IPS DF 4.7 (cell line): ENCODE measurements around the gene DNAH17.

Experiments
- DNase-seq: peaks from one replicate; pipeline ENCODE4 v3.0.0-alpha.2; 2013; ENCODE audit warnings: low spot score; ENCODE audit errors: extremely low read depth

DNAH17 gene

DNA sequence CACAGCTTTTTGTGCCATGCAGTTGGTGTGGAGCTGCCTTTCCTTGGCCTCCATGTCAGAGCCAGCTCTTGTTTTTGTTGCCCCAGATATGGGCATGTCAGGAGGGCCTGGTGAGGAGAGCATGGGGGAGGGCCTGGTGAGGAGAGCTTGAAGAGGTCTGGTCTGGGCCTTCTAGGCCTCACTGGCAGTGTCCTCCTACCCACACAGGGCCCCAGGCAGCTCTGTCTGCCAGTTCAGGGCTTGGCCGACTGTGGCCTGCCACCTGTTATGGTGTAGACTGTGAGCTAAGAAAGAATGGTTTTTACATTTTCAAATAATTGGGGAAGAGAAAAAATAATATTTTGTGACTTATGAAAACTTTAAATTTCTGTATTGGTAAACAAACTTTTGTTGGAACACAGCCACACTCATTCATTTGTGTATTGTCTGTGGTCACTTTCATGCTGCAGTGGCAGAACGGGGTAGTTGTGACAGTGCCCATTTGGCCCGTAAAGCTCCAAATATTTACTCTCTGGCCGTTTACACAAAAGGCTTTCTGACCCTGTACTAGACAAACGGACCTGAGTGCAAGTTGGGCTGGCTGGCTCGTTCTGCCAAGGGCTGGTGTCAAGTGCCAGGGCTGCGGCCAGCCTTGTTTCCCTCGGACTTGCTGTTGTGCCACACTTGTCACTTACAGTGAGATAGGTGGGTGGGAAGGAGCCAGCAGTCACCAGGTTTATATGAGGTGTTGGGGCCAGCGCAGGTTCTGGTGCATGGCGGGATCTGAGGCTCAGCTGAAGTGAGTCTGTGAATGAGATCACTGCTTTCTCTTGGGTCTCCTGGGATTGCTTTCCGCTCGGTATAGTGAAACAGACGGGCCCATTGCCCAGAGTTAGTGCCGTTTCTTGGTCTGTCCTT, 180.5 kb downstream of the DNAH17 start:
- DNase-seq: no peak

DNA sequence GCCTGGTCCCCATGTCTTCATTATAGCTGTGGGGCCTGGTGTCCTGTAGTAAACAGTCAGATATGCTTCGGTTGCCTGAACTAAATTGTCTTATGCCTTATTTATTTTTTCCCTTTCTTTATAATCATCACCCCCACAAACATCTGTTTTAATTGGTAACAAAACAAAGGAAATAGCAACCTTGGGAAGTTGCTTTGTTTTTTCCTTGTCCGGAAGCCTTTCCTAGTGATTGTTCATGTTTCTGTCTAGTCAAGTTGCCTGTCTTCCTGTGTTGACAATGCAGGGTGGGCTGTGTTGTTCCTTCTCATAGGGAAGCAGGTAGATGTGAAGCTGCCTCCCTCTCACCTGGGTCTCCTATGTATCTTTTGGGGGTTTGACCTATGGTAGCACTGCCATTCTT, 182.0 kb downstream of the DNAH17 start:
- DNase-seq: no peak

DNA sequence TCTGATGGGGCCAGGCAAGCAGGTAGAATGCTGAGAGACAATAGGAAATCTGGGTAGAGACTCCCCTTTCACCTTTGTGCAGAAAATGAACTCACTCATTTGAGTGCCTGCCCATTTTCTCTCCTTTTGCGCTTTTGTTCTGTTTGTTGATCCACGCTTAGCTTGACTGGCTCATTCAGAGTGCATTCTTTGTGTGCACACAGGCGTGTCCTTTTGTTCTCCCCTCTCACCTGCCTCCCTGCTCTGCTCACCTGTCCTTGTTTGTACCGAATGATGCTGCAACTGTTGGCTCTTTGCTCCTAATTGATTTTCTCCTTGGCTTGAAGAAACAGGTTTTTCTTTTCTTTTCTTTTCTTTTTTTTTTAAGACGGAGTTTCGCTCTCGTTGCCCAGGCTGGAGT, 183.0 kb downstream of the DNAH17 start:
- no peak for DNase-seq

DNA sequence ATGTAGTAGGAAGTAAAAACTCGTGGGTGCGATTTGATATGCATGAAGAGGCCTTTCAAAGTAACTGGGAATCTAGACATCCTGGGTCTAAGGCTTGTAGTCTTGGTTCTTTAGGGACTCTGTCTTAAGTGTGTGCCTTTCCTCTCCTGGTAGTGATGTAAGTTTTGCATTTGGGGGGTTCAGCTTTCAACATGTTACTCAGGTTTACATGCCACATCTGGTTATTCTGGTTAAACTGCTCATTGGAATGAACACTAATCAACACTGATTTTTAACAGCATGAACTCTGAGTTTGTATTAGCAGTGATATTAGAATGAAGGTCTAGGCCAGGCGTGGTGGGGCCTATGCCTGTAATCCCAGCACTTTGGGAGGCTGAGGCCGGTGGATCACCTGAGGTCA, 183.6 kb downstream of the DNAH17 start:
- DNase-seq: no peak

DNA sequence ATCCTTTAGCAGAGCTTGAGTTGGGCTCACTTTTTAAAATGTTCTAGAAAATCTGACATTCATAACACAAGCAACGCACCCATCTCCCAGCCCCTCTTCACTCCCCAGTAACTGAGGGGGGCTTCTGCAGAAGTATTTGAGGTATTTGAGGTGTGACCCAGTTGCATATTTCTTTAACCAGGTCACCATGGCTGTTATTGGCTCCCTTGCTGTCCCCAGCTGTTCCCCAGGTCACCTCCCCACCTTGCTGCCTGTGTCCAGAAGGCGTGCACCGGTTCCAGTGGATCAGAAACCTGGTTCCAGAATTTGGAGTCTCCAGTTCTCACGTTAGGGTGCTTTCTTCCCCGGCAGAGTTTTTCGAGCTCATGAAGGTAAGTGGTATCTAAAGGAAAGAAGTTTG, 184.9 kb downstream of the DNAH17 start:
- no peak for DNase-seq

DNA sequence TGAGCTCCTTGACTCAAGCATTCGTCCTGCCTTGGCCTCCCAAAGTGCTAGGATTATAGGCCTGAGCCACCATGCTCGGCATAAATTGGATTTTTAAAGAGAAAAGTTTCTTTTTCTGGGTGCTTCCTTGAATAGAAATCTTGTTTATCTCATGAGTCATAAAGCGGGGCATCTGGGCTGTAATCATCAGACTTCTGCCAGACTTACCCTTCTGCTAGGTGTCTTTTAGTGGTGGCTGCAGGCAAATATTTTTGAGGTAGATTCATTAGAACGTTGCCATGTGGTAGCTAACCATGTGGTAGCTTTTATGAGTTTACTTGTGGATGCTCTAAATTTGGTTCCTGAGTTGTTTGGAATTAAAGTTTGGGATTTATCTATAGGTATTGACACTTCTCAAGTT, 185.4 kb downstream of the DNAH17 start:
- no peak for DNase-seq

DNA sequence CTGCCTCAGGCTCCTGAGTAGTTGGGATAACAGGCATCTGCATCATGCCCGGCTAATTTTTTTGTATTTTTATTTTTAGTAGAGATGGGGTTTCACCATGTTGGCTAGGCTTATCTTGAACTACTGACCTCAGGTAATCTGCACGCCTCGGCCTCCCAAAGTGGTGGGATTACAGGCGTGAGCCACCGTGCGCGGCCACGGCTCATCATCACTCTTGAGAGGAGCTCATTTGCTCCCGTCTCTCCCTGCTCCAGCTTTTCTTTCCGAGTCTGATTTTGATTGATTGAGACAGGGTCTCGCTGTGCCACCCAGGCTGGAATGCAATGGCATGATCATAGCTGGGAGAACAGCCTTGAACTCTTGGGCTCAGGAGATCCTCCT, 186.2 kb downstream of the DNAH17 start:
- no peak for DNase-seq

DNA sequence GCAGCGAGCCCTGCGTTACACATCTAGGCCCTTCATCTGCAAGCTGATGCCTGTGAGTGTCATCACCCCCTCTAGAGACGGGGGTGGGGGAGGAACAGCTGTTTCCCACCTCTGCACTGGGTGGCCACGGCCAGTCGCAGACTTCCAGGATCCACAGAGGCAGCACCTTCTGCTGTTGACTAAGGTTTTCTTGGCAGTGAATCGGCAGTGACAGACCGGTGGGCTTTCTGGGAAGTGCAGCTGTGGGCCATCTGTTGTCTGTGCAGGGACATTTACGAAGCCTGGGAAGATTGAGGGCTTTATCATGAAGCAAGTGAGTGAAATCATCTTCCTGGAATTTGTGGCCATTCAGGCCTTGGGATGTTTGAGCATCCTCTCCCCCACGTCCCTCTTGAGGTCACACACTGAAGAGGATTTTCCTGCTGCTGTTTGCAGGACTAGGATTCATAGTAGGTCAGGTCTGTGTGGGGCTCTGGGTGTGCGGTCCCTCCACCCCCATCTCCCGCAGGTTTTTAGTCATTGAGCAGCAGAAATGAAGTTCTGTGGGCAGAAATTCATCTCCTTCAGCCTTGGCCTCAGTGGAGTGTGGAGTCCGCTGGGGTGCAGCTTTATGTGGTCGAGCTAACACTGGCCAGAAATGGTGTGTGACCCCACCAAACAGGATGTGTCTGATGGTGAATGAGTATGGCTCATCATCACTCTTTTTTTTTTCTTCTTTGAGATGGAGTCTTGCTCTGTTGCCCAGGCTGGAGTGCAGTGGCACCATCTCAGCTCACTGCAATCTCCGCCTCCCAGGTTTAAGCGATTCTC, 186.8 kb downstream of the DNAH17 start:
- no peak for DNase-seq

DNA sequence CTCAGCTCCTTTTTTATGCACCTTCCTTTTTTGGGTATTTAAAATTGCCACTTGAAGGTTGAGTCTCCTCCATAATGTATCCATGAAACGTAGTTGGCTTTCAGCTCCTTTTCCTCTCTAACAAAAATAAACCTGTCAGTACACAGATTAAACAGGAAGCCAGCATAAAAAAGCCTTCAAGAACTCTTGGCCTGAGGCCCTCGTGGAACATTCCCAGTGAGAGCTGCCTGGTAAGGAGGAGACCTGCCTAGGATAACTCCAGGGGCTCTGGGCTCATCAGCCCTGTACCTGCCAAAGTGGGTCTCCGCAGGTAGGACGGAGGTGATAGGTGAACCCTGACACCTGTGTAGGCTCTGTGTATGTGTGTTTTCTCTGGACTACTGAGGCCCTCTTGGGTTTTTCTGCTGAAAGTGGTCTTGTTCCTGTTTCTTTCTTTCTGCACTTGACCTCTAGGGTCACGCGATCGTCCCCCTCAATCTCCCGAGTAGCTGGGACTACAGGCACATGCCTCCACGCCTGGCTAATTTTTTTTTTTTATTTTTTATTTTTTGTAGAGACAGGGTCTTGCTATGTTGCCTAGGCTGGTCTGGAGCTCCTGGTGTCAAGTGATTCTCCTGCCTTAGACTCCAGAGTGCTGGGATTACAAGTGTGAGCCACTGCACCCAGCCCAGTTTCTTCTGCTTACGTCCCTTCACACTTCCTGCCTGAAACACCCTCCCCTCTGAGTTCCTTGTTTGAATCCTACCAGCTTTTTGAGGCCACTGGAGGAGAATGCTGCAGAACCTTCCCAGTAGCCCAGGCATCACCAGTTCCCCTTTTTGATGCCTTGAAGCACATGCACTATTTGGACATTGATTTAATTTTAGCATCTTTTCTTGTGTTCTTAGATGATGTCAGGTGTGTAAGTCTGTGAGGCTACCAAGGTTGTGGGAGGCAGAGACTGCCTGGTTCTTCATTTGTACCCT, 188.9 kb downstream of the DNAH17 start:
- no peak for DNase-seq

DNA sequence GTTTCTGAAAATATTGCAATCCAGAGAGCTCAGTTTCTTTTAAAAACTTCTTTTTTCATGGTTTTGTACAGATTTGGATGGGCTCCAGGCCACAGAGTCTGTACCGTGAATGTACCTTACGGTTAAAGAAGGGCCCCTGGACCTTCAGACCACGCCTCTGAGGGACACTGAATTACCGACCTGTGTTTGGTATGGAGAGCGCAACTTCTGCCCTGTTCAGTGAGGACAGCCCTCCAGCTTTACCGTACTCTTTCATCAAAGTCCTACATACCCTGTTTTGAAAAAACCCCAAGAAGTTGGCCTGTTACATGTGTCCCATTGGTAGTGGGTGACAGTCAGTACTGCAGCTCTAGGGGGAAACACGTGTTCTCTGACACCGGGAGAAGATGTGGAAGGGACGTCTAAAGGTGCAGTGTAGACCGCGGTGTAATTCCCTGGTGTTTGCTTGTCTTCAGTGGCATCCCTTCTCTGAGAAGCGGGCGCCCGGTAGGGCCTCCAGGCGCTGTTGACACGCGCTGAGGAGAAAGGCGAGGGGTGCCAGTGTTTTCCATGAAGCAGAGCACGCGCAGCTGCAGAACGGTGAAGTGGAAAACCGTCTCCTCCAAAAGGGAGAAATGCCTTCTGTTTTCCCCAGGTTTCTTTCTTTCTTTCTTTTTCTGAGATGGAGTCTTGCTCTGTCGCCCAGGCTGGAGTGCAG, 192.6 kb downstream of the DNAH17 start:
- DNase-seq: no peak

DNA sequence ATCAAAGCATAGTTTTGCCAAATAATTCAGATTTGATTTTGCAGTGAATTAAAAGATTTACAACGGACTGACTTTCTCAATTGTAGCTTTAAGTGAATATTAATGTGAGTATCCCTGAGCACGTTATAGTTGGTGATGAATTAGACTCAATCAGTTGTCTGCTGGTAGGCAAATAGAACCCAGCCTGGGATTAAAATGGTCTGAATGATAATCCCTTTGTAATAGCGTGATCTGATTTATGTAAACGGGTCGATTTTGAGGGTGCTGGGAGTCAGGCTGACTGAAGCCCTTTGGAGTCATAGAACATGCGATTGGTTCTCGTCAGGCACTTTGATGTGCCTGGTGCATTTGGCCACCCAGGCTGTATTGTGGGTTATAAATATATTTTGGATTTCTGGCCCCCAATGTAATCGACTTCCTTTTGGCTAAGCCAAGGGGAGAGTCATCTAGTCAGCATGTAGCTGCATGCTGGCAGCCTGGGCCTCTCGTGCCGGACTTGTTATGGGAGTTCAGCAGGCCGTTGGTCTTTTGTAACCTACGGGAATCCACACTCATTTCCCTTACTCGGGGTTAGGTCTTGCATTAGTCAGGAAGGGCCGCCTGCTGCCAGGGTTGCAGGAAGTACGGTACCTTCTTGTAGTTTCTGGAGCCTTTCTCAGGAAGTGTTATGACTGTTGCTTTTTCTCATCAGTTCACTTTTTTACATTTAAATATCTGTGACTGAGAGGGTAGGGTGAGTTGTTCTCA, 193.3 kb downstream of the DNAH17 start:
- DNase-seq: no peak

DNA sequence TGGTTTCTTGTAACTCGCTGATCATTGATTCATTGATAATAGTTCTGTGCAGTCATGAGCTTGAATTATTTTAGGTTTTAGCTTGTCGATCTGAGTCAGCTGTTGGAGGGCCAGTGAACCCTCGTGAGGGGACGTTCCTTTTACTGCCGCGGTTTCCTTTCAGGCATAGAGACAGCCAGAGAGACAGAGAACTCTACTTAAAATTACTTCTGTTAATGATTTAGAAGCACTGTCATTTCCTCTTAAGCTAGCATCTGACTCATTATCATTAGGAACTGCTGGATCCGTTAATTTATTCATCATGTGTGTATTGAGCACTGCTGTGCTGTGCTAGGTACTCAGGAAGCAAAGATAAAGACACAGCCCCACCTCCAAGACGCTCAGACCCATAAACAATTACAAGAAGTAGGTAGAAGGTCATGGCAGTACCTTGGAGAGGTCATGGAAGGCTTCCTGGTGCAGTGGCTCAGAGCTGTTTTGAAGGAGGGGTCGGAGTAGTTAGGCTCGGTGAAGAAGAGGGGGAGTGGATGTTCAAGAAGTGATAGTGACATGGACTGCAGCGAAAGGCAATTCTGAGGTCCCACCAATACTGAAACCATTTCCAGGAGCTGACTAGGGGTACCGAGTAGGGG, 195.5 kb downstream of the DNAH17 start:
- DNase-seq: no peak

DNA sequence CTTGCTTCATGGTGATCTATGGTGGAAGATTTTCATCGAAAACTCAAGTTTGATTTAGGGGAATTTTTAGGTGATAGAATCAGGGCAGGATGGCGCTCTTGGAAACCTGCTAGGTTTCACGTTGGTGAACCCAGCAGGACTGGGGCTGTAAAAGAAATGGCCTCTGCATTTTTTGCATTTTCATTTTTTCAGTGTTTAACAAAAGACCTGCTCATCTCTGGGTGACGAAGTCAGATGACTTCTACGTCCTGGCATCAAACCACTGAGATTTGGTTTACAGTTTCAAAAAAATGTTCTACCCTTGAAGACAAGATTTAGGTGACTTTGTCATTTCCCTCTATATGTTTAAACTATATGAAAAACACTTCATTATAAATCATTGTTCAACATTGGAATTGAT, 196.8 kb downstream of the DNAH17 start:
- no peak for DNase-seq

DNA sequence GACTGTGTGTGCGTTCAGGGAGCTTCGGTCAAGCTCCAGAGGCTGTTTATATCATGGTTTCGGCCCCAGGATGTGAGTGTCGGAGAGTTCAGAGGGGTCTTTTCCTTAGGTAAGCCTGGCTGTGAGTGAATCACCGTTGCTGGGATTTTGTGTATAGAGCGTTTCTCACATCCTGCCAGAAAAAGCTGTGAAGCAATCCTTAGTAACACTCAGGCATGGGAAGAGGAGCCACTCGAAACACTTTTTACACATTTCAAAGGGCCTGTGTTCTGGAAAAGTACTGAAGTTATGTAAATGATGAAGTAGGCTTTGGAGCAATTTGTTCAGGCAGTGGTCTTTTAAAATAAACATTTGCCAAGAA, 198.1 kb downstream of the DNAH17 start:
- DNase-seq: no peak

DNA sequence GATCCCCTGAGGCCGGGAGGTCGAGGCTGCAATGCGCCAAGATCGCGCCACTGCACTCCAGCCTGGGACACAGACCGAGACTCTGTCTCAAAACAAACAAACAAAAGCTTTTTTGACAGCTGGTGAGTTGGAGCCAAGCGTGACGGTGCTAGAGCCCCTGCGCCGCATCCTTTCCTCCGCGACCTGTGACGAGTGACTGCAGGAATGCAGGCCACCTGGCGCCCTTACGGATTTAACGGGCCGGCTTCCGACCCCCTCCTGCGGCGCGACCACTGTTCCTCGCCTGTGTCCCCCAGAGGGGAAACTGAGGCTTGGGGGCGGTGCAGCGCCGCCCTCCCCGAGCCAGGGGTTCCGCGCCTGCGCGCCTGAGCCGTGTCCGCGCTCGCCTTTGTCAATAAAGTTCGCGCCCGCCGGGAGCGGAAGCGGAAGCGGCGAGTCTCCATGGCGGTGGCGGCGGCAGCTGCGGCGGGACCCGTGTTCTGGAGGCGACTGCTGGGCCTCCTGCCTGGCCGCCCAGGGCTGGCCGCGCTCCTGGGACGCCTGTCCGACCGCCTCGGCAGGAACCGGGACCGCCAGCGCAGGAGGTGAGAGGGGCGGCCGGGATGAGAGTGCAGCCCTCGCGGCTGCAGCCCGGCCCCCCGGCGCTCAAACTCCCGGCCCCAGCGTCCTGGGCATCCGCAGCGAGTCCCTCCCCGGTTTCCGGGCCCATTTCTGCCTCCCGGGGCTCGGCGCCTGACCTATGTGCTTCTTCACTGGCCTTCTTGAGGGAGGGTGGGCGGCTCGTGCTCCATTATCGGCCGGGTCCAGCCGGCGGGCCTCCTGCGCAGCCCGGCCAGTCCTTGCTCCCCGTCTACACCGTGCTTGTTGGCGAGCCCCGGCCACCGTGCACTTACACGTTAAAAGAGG, 198.7 kb downstream of the DNAH17 start, which contains the start of gene PGS1:
Gene PGS1 (plus strand): TSS at position 425 of the 906 bp plus-strand sequence. CDS start 17 bp downstream, at position 442.
- DNase-seq: no peak

DNA sequence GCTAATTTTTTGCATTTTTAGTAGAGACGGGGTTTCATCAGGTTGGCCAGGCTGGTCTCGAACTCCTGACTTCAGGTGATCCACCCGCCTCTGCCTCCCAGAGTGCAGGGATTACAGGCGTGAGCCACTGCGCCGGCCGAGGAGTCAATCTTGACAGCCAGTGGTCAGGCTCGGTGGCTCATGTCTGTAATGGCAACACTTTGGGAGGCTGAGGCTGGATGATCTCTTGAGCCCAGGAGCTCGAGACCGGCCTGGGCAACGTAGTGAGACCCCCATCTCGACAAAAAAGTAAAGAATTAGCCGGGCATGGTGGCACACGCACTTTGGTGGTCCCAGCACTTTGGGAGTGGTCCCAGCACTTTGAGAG, 199.4 kb downstream of the DNAH17 start:
- no peak for DNase-seq

DNA sequence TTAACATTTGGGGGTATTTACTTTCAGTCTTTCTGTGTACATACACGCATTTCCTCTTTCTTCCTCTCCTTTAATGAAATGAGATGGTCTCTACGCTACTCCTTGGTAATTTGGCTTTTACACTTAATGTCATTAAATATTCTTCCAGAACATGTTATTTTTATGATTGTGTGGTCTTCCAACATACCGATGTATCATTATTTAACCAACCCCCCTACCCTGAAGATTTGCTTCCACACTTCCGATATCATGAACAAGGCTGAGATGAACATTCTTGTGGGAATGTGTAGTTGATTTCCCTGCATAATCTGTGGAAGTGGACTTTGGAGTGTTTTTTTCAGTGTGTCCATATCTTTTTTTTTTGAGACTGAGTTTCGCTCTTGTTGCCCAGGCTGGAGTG, 201.0 kb downstream of the DNAH17 start:
- no peak for DNase-seq

DNA sequence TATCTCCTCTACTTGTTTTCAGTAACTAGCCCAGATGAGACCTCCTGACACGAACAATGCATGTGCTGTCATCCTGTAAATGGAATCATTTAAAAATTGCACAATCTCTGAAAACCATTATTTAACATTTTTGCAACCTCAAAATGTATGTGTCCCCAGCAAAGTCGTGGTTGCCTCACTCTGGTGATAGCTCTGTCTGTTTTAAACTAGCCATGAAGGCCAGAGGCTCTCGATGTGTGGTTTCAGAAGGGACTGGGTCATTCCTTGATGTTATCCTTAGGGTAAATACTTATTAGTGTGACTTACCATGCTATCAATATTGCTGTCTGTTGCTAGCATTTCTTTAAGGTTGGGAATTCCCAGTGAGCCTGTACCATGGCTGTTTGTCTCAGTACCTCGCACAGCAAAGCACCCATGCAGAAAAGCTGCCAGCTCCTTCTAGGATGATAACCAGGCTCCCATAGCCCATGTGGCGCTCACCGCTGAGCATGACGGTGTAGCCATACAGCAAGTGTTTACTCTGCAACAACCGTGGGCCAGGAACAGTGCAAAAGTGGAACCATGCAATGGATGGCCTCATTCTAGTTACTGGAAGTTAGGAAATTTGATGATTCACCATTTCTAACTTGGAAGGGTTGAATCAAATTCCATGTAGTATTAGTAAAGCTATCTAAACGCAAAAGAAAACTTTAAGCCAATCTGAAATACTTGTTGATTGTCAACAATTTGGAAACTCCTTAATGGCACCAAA, 201.6 kb downstream of the DNAH17 start:
- DNase-seq: no peak
